HEK293 (cell line): ENCODE measurements around the gene C1orf35.

ENCODE experiments used
- BCL11A ChIP-seq: fragments of 450-650 bp; formaldehyde crosslinking; IDR thresholded peaks from 2 replicates; pipeline ENCODE4 v1.5.1; 2016; ENCODE audit warnings: low read depth, missing biosample characterization, missing genetic modification characterization
- KLF10 ChIP-seq: fragments of 450-650 bp; IDR thresholded peaks from 2 replicates; pipeline ENCODE4 v1.5.1; 2018; ENCODE audit warnings: missing biosample characterization, mild to moderate bottlenecking, missing genetic modification characterization
- TCF7L2 ChIP-seq: IDR thresholded peaks from 2 replicates; pipeline ENCODE4 v1.6.1; 2011; ENCODE audit warnings: low read depth, mild to moderate bottlenecking, inconsistent platforms, low read length, moderate library complexity, borderline replicate concordance
- ZEB2 ChIP-seq: fragments of 450-650 bp; formaldehyde crosslinking; IDR thresholded peaks from 2 replicates; pipeline ENCODE4 v1.5.1; 2016; ENCODE audit warnings: missing biosample characterization, missing genetic modification characterization
- ZNF114 ChIP-seq: fragments of 450-650 bp; formaldehyde crosslinking; IDR thresholded peaks from 2 replicates; pipeline ENCODE4 v1.5.0; 2017; ENCODE audit warnings: missing biosample characterization, missing genetic modification characterization
- ZNF132 ChIP-seq: fragments of 450-650 bp; formaldehyde crosslinking; IDR thresholded peaks from 2 replicates; pipeline ENCODE4 v1.5.1; 2017; ENCODE audit warnings: missing biosample characterization, missing genetic modification characterization, borderline replicate concordance
- ZNF248 ChIP-seq: fragments of 450-650 bp; formaldehyde crosslinking; IDR thresholded peaks from 2 replicates; pipeline ENCODE4 v1.5.1; 2017; ENCODE audit warnings: missing biosample characterization, missing genetic modification characterization
- ZNF558 ChIP-seq: fragments of 450-650 bp; formaldehyde crosslinking; IDR thresholded peaks from 2 replicates; pipeline ENCODE4 v1.5.1; 2016; ENCODE audit warnings: missing biosample characterization, missing genetic modification characterization
- ZNF561 ChIP-seq: fragments of 450-650 bp; IDR thresholded peaks from 2 replicates; pipeline ENCODE4 v1.5.1; 2018; ENCODE audit warnings: missing biosample characterization, missing genetic modification characterization, borderline replicate concordance
- ZNF624 ChIP-seq: fragments of 450-650 bp; formaldehyde crosslinking; IDR thresholded peaks from 2 replicates; pipeline ENCODE4 v1.5.1; 2017; ENCODE audit warnings: missing biosample characterization, missing genetic modification characterization
- ZNF701 ChIP-seq: fragments of 450-650 bp; formaldehyde crosslinking; IDR thresholded peaks from 2 replicates; pipeline ENCODE4 v1.5.1; 2016; ENCODE audit warnings: missing biosample characterization, missing genetic modification characterization
- ZNF776 ChIP-seq: fragments of 450-650 bp; formaldehyde crosslinking; IDR thresholded peaks from 2 replicates; pipeline ENCODE4 v1.5.0; 2017; ENCODE audit warnings: missing biosample characterization, missing genetic modification characterization, borderline replicate concordance
- ZNF837 ChIP-seq: fragments of 450-650 bp; formaldehyde crosslinking; IDR thresholded peaks from 2 replicates; pipeline ENCODE4 v1.5.1; 2016; ENCODE audit warnings: missing biosample characterization, missing genetic modification characterization
- TF ChIP-seq, protein P1 (sequence below): IDR thresholded peaks from 2 replicates; pipeline ENCODE4 v1.6.1; 2011; ENCODE audit warnings: mild to moderate bottlenecking, low read depth, low read length, borderline replicate concordance
- TF ChIP-seq, protein P2 (sequence below): fragments of 450-650 bp; formaldehyde crosslinking; IDR thresholded peaks from 2 replicates; pipeline ENCODE4 v1.5.1; 2016; ENCODE audit warnings: missing biosample characterization, missing genetic modification characterization
- TF ChIP-seq, protein P3 (sequence below): fragments of 450-650 bp; IDR thresholded peaks from 2 replicates; pipeline ENCODE4 v1.5.1; 2018; ENCODE audit warnings: missing biosample characterization, missing genetic modification characterization
- TF ChIP-seq, protein P4 (sequence below): fragments of 450-650 bp; formaldehyde crosslinking; IDR thresholded peaks from 2 replicates; pipeline ENCODE4 v1.5.1; 2016; ENCODE audit warnings: missing biosample characterization, missing genetic modification characterization
- TF ChIP-seq, protein P5 (sequence below): fragments of 450-650 bp; formaldehyde crosslinking; IDR thresholded peaks from 2 replicates; pipeline ENCODE4 v1.5.1; 2016; ENCODE audit warnings: missing biosample characterization, missing genetic modification characterization
- TF ChIP-seq, protein P6 (sequence below): fragments of 450-650 bp; formaldehyde crosslinking; IDR thresholded peaks from 2 replicates; pipeline ENCODE4 v1.5.1; 2016; ENCODE audit warnings: missing biosample characterization, missing genetic modification characterization
- TF ChIP-seq, protein P7 (sequence below): fragments of 450-650 bp; formaldehyde crosslinking; IDR thresholded peaks from 2 replicates; pipeline ENCODE4 v1.5.1; 2017; ENCODE audit warnings: missing biosample characterization, missing genetic modification characterization
- TF ChIP-seq, protein P8 (sequence below): fragments of 450-650 bp; formaldehyde crosslinking; conservative IDR thresholded peaks from 2 replicates; pipeline ENCODE4 v1.5.1; 2016; ENCODE audit warnings: low read depth, missing biosample characterization, missing genetic modification characterization

The C1orf35 gene

DNA sequence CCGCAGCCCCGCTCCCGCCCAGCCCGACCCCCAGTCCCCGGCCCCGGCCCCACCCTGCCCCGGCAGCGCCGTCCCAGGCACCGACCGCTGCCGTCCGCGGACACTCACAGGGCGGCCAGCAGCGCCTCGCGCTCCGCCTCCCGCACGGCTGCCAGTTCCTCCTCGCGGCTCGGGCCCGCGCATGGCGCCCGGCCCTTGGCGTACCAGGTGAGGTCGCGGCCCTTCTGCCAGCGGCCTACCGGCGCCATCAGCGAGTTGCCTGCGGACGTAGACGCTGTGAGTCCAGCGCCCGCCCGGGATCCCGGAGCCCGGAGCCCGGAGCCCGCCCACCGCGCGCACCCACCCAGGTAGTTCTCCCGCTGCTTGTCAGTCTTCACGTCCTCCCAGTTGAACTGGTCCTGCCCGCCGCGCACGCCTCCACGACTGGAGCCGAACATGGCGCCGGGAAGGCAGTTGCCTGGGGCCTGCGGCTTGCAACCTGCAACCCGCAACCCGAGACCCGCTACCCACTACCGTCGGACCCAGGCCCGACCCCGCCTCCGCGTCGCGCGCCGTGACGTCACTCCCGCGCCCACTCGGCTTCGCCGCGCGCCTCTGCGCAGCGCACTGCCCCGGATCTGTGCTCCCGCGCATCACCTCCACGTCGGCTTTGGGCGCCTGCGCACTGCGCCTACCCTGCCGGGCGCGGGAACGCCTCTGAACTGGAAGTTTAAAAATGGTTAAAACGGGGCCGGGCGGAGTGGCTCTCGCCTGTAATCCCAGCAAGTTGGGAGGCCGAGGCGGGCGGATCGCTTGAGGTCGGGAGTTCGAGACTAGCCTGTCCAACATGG lies at the start of gene C1orf35 (continued):
- TF ChIP-seq, protein P1, sequence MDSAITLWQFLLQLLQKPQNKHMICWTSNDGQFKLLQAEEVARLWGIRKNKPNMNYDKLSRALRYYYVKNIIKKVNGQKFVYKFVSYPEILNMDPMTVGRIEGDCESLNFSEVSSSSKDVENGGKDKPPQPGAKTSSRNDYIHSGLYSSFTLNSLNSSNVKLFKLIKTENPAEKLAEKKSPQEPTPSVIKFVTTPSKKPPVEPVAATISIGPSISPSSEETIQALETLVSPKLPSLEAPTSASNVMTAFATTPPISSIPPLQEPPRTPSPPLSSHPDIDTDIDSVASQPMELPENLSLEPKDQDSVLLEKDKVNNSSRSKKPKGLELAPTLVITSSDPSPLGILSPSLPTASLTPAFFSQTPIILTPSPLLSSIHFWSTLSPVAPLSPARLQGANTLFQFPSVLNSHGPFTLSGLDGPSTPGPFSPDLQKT = no peak
- TF ChIP-seq, protein P2, sequence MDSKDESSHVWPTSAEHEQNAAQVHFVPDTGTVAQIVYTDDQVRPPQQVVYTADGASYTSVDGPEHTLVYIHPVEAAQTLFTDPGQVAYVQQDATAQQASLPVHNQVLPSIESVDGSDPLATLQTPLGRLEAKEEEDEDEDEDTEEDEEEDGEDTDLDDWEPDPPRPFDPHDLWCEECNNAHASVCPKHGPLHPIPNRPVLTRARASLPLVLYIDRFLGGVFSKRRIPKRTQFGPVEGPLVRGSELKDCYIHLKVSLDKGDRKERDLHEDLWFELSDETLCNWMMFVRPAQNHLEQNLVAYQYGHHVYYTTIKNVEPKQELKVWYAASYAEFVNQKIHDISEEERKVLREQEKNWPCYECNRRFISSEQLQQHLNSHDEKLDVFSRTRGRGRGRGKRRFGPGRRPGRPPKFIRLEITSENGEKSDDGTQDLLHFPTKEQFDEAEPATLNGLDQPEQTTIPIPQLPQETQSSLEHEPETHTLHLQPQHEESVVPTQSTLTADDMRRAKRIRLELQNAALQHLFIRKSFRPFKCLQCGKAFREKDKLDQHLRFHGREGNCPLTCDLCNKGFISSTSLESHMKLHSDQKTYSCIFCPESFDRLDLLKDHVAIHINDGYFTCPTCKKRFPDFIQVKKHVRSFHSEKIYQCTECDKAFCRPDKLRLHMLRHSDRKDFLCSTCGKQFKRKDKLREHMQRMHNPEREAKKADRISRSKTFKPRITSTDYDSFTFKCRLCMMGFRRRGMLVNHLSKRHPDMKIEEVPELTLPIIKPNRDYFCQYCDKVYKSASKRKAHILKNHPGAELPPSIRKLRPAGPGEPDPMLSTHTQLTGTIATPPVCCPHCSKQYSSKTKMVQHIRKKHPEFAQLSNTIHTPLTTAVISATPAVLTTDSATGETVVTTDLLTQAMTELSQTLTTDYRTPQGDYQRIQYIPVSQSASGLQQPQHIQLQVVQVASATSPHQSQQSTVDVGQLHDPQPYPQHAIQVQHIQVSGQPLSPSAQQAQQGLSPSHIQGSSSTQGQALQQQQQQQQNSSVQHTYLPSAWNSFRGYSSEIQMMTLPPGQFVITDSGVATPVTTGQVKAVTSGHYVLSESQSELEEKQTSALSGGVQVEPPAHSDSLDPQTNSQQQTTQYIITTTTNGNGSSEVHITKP = peak; percentile 26; the same call in 1 of the 2 replicates
- TF ChIP-seq ZNF776 (tag by site-specific recombination) (no peak), ZNF114 (tag by site-specific recombination) (no peak), BCL11A (no peak), ZNF701 (no peak), ZNF624 (tag by site-specific recombination) (no peak), ZNF561 (peak; percentile 72), ZNF248 (tag by site-specific recombination) (no peak), KLF10 (tag by site-specific recombination) (peak; percentile 90), ZNF558 (tag by site-specific recombination) (no peak), ZEB2 (tag by site-specific recombination) (peak; percentile 98), TCF7L2 (no peak), ZNF132 (no peak), ZNF837 (tag by site-specific recombination) (no peak)
- TF ChIP-seq, protein P3, sequence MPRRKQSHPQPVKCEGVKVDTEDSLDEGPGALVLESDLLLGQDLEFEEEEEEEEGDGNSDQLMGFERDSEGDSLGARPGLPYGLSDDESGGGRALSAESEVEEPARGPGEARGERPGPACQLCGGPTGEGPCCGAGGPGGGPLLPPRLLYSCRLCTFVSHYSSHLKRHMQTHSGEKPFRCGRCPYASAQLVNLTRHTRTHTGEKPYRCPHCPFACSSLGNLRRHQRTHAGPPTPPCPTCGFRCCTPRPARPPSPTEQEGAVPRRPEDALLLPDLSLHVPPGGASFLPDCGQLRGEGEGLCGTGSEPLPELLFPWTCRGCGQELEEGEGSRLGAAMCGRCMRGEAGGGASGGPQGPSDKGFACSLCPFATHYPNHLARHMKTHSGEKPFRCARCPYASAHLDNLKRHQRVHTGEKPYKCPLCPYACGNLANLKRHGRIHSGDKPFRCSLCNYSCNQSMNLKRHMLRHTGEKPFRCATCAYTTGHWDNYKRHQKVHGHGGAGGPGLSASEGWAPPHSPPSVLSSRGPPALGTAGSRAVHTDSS (tag by site-specific recombination) = no peak; the same call in 1 of the 2 replicates
- TF ChIP-seq, protein P4, sequence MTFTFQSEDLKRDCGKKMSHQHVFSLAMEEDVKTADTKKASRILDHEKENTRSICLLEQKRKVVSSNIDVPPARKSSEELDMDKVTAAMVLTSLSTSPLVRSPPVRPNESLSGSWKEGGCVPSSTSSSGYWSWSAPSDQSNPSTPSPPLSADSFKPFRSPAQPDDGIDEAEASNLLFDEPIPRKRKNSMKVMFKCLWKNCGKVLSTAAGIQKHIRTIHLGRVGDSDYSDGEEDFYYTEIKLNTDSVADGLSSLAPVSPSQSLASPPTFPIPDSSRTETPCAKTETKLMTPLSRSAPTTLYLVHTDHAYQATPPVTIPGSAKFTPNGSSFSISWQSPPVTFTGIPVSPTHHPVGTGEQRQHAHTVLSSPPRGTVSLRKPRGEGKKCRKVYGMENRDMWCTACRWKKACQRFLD = peak; percentile 79
- TF ChIP-seq, protein P5, sequence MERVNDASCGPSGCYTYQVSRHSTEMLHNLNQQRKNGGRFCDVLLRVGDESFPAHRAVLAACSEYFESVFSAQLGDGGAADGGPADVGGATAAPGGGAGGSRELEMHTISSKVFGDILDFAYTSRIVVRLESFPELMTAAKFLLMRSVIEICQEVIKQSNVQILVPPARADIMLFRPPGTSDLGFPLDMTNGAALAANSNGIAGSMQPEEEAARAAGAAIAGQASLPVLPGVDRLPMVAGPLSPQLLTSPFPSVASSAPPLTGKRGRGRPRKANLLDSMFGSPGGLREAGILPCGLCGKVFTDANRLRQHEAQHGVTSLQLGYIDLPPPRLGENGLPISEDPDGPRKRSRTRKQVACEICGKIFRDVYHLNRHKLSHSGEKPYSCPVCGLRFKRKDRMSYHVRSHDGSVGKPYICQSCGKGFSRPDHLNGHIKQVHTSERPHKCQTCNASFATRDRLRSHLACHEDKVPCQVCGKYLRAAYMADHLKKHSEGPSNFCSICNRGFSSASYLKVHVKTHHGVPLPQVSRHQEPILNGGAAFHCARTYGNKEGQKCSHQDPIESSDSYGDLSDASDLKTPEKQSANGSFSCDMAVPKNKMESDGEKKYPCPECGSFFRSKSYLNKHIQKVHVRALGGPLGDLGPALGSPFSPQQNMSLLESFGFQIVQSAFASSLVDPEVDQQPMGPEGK (tag by site-specific recombination) = peak; percentile 76
- TF ChIP-seq, protein P6, sequence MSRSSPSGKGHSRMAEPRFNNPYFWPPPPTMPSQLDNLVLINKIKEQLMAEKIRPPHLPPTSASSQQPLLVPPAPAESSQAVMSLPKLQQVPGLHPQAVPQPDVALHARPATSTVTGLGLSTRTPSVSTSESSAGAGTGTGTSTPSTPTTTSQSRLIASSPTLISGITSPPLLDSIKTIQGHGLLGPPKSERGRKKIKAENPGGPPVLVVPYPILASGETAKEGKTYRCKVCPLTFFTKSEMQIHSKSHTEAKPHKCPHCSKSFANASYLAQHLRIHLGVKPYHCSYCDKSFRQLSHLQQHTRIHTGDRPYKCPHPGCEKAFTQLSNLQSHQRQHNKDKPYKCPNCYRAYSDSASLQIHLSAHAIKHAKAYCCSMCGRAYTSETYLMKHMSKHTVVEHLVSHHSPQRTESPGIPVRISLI (tag by site-specific recombination) = no peak
- TF ChIP-seq, protein P7, sequence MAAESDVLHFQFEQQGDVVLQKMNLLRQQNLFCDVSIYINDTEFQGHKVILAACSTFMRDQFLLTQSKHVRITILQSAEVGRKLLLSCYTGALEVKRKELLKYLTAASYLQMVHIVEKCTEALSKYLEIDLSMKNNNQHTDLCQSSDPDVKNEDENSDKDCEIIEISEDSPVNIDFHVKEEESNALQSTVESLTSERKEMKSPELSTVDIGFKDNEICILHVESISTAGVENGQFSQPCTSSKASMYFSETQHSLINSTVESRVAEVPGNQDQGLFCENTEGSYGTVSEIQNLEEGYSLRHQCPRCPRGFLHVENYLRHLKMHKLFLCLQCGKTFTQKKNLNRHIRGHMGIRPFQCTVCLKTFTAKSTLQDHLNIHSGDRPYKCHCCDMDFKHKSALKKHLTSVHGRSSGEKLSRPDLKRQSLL = peak; percentile 33; the same call in 1 of the 2 replicates
- TF ChIP-seq, protein P8, sequence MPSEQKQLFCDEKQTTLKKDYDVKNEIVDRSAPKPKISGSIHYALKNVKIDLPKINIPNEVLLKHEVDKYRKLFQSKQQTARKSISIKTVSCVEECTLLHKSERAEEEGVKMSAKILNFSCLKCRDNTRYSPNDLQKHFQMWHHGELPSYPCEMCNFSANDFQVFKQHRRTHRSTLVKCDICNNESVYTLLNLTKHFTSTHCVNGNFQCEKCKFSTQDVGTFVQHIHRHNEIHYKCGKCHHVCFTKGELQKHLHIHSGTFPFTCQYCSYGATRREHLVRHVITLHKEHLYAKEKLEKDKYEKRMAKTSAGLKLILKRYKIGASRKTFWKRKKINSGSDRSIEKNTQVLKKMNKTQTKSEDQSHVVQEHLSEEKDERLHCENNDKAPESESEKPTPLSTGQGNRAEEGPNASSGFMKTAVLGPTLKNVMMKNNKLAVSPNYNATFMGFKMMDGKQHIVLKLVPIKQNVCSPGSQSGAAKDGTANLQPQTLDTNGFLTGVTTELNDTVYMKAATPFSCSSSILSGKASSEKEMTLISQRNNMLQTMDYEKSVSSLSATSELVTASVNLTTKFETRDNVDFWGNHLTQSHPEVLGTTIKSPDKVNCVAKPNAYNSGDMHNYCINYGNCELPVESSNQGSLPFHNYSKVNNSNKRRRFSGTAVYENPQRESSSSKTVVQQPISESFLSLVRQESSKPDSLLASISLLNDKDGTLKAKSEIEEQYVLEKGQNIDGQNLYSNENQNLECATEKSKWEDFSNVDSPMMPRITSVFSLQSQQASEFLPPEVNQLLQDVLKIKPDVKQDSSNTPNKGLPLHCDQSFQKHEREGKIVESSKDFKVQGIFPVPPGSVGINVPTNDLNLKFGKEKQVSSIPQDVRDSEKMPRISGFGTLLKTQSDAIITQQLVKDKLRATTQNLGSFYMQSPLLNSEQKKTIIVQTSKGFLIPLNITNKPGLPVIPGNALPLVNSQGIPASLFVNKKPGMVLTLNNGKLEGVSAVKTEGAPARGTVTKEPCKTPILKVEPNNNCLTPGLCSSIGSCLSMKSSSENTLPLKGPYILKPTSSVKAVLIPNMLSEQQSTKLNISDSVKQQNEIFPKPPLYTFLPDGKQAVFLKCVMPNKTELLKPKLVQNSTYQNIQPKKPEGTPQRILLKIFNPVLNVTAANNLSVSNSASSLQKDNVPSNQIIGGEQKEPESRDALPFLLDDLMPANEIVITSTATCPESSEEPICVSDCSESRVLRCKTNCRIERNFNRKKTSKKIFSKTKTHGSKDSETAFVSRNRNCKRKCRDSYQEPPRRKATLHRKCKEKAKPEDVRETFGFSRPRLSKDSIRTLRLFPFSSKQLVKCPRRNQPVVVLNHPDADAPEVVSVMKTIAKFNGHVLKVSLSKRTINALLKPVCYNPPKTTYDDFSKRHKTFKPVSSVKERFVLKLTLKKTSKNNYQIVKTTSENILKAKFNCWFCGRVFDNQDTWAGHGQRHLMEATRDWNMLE (tag by site-specific recombination) = peak; percentile 24; the same call in 1 of the 2 replicates
